GM23248 (cell line): ENCODE results near the gene PEX14. TPM values are rescaled to one million over a fixed set of nuclear protein-coding genes. Genes with fewer than 3 reads are reported as not detected.
A peak's percentile ranks its signal among the peaks of the same experiment; 100 is the strongest.

Experiments used
- DNase-seq: peaks from one replicate; pipeline ENCODE4 v3.0.0-alpha.2; 2015
- H2AFZ ChIP-seq: fragments of 200-600 bp; sonication (generic); 2 replicates; pipeline ENCODE4 v1.6.1; 2016; ENCODE audit warnings: antibody characterized with exemption
- H3F3A ChIP-seq: fragments of 200-600 bp; sonication (generic); 2 replicates; pipeline ENCODE4 v1.6.1; 2016; ENCODE audit warnings: mild to moderate bottlenecking, antibody characterized with exemption, mixed run types; ENCODE audit not compliant: insufficient read depth
- H3K27ac ChIP-seq: fragments of 200-600 bp; sonication (generic); 2 replicates; pipeline ENCODE4 v1.5.1; 2016; ENCODE audit warnings: mild to moderate bottlenecking
- H3K27me3 ChIP-seq: fragments of 200-600 bp; sonication (generic); replicated peaks from 2 replicates; pipeline ENCODE4 v1.6.1; 2016; ENCODE audit warnings: mild to moderate bottlenecking; ENCODE audit not compliant: insufficient read depth
- H3K36me3 ChIP-seq: fragments of 200-600 bp; sonication (generic); 2 replicates; pipeline ENCODE4 v1.6.1; 2016; ENCODE audit warnings: low read depth, mild to moderate bottlenecking
- H3K4me1 ChIP-seq: fragments of 200-600 bp; sonication (generic); 2 replicates; pipeline ENCODE4 v1.6.1; 2016; ENCODE audit warnings: mild to moderate bottlenecking; ENCODE audit not compliant: insufficient read depth
- H3K4me2 ChIP-seq: fragments of 200-600 bp; sonication (generic); one replicate; pipeline ENCODE4 v1.6.1; 2016; ENCODE audit warnings: mild to moderate bottlenecking; ENCODE audit not compliant: unreplicated experiment
- H3K4me3 ChIP-seq: fragments of 200-600 bp; sonication (generic); 2 replicates; pipeline ENCODE4 v1.5.1; 2016; ENCODE audit warnings: mild to moderate bottlenecking
- H3K79me2 ChIP-seq: fragments of 200-600 bp; sonication (generic); 2 replicates; pipeline ENCODE4 v1.6.1; 2016; ENCODE audit warnings: mild to moderate bottlenecking; ENCODE audit not compliant: insufficient read depth
- H3K9ac ChIP-seq: fragments of 200-600 bp; sonication (generic); 2 replicates; pipeline ENCODE4 v1.6.1; 2016; ENCODE audit warnings: mild to moderate bottlenecking
- H3K9me2 ChIP-seq: fragments of 200-600 bp; sonication (generic); 2 replicates; pipeline ENCODE4 v1.6.1; 2016; ENCODE audit warnings: mixed run types, mild to moderate bottlenecking, moderate library complexity; ENCODE audit not compliant: insufficient read depth
- H3K9me3 ChIP-seq: fragments of 200-600 bp; sonication (generic); one replicate; pipeline ENCODE4 v1.6.1; 2017; ENCODE audit warnings: low read depth
- H4K20me1 ChIP-seq: fragments of 200-600 bp; sonication (generic); 2 replicates; pipeline ENCODE4 v1.6.0; 2016; ENCODE audit not compliant: insufficient read depth
- EZH2 ChIP-seq: fragments of 200-600 bp; sonication (generic); IDR thresholded peaks from 2 replicates; pipeline ENCODE4 v1.6.1; 2018; ENCODE audit warnings: antibody characterized with exemption, mild to moderate bottlenecking; ENCODE audit not compliant: insufficient read depth, poor library complexity, severe bottlenecking
- EZH2phosphoT487 ChIP-seq: fragments of 200-600 bp; sonication (generic); IDR thresholded peaks from 2 replicates; pipeline ENCODE4 v1.6.1; 2018; ENCODE audit warnings: antibody characterized with exemption, moderate library complexity, mild to moderate bottlenecking, low read depth; ENCODE audit not compliant: insufficient read depth
- WGBS, 2 experiments: methylation state at CpG; one replicate each; pipeline ENCODE4 v1.1.6; 2015 to 2017; ENCODE audit warnings: low lambda C conversion rate in 2 of 2, low coverage in 1 of 2; ENCODE audit errors: missing lambda C conversion rate in 2 of 2; 5-methylcytosine and 5-hydroxymethylcytosine counted together
- in situ Hi-C: fragments of 300-500 bp; cut with MboI; formaldehyde crosslinking; loops from 2 replicates; pipeline ENCODE4 v1.15.0; 2020
- polyA plus RNA-seq: library from polyadenylated mRNA; unstranded; fragments of >200 nt; fragmentation: Nextera tagmentation; extraction: Ambion mirVana; gene quantifications from 2 replicates; pipeline ENCODE4 v1.2.1, GENCODE V29; 2016
- total RNA-seq: library from RNA; depleted of rRNA; stranded (reverse); fragments of >200 nt; shearing (Covaris generic); gene quantifications from 2 replicates; pipeline ENCODE4 v1.2.3, GENCODE V29; 2014

The PEX14 gene
- total and polyA plus RNA-seq, 2 experiments from 2014 or later = 13.9 to 20.1 TPM

DNA sequence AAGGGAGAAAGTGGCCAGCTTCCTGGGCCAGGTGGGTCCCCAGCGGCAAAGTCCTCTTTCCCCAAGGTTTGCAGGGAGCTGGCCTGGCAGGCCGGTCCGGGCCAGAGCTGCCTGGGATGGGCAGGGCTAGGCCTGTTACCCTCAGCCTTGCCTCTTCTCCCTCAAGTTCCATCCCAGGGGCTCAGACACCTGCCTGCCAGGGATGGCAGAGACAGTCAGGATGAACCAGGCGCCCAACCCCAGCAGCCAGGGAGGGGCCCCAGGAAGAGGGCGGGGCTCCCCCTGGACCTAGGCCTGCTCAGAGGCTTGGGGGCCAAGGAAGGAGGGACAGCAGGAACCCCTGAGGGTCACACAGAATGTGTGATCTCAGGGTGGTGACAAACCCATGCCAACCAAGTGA lies 201.1 kb downstream of the PEX14 start:
- Histone ChIP-seq H3K4me2 (no peak overlapping the region), H3K4me3 (no peak overlapping the region), H4K20me1 (no peaks in the 10 kb centered on the region), H2AFZ (no peak overlapping the region), H3K4me1 (no peaks in the 10 kb centered on the region), H3K79me2 (no peaks in the 10 kb centered on the region), H3K9me2 (no peaks in the 10 kb centered on the region), H3K9ac (no peak overlapping the region), H3F3A (no peaks in the 10 kb centered on the region), H3K36me3 (no peaks in the 10 kb centered on the region), H3K27me3 (no peaks in the 10 kb centered on the region), H3K27ac (no peak overlapping the region), H3K9me3 (no peaks in the 10 kb centered on the region)
- WGBS, 2 experiments = 89 to 98% methylated on average over 4 to 5 of the region's 5 CpGs
- DNase-seq = no peak
- in situ Hi-C loops = no loop called here
- no peak for TF ChIP-seq EZH2
- no peak for TF ChIP-seq EZH2phosphoT487

DNA sequence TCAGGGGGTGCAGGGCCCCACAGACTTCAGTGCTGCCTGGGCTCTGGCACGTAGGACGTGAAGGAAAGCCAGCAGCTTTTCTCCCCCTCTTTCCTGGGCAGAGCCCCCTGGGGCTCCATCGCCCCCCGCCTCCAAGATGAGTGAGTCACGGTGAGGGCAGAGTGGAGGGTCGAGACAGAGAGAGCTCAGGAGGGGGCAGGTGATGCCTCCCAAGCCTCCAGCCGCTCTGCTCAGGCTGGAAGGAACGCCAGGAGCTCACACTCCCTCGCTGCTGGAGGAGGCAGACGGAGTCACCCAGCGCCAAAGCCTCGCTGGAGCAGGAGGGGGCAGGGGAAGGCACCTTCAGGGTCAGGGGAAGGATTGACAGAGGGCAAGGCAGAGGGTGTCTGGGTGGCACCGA lies 202.2 kb downstream of the PEX14 start:
- no peaks in the 10 kb centered on the region for H3K9me3 ChIP-seq

DNA sequence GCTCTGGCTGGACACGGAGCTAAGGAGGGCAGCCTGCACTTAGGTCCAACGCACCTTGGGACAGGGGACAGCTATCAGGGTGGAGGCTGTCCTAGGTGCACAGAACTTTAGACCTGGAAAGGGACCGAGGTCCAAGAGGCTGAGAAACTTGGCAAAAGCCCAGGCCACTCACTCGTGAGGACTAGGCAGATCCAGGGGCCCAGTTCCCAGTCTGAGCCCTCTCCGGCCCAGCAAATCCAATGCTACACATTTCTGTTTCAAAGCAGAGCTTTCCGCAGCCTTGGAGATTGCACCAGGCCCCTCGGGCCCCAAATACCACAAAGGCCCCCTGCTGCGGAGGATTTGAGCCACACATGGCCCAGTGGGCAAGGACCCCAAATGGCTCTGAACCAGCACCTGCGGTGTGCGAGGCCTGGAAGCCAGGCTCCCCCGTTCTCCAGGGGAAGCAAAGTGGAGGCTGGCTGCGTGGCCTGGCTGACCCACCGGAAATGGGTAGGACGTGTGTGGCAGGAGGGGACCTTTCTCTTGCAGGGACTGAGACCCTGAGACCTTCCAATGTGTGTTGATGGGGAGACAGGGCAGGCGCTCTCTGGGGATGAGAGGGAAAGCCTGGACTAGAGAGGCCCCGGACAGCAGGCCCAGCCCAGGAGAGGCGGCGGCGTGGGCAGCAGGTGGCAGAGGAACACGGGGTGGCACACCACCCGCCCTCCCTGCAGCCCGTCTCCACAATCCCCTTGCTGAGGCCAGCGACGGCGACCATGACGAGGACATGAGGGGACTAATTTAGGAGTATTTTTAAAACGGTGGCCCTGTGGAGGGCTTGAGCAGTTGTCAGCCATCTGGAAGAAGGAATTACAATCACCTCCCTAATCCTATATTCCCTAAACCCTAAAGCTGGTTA lies 203.0 kb downstream of the PEX14 start:
- H3K27ac ChIP-seq = no peak overlapping the region
- no peak for TF ChIP-seq EZH2
- no peak for TF ChIP-seq EZH2phosphoT487
- WGBS, 2 experiments = 79% methylated on average over 27 of the region's 27 CpGs
- H3K4me1 ChIP-seq = no peaks in the 10 kb centered on the region
- no peaks in the 10 kb centered on the region for H3K9me2 ChIP-seq
- no peak overlapping the region for H3K9ac ChIP-seq
- no peak overlapping the region for H3K4me3 ChIP-seq
- no peaks in the 10 kb centered on the region for H3K27me3 ChIP-seq
- H3F3A ChIP-seq = no peaks in the 10 kb centered on the region
- no peak overlapping the region for H3K4me2 ChIP-seq
- no peaks in the 10 kb centered on the region for H3K79me2 ChIP-seq
- no peak overlapping the region for H2AFZ ChIP-seq
- H4K20me1 ChIP-seq = no peaks in the 10 kb centered on the region
- H3K9me3 ChIP-seq = no peaks in the 10 kb centered on the region
- in situ Hi-C loops = no loop called here
- peak; percentile 16 for DNase-seq
- H3K36me3 ChIP-seq = no peaks in the 10 kb centered on the region

More for the DNA sequence above, 202.2 kb downstream of the PEX14 start:
- no peak overlapping the region for H3K4me3 ChIP-seq
- H3K79me2 ChIP-seq = no peaks in the 10 kb centered on the region
- no peaks in the 10 kb centered on the region for H4K20me1 ChIP-seq
- in situ Hi-C loops = no loop called here
- no peak overlapping the region for H3K9ac ChIP-seq
- no peaks in the 10 kb centered on the region for H3K9me2 ChIP-seq
- no peak overlapping the region for H3K4me2 ChIP-seq
- no peak overlapping the region for H2AFZ ChIP-seq
- H3K27me3 ChIP-seq = no peaks in the 10 kb centered on the region
- DNase-seq = no peak
- H3F3A ChIP-seq = no peaks in the 10 kb centered on the region
- no peak overlapping the region for H3K27ac ChIP-seq
- H3K4me1 ChIP-seq = no peaks in the 10 kb centered on the region
- no peak for TF ChIP-seq EZH2
- TF ChIP-seq EZH2phosphoT487 = no peak
- no peaks in the 10 kb centered on the region for H3K36me3 ChIP-seq
- WGBS, 2 experiments = 73 to 76% methylated on average over 12 to 13 of the region's 13 CpGs

GRCh38 chr1:10678402-10678801 lies 203.7 kb downstream of the PEX14 start:
- H3K9me3 ChIP-seq = no peaks in the 10 kb centered on the region
- DNase-seq = no peak
- no peak overlapping the region for H3K9ac ChIP-seq
- H3K9me2 ChIP-seq = no peaks in the 10 kb centered on the region
- H3K27ac ChIP-seq = no peak overlapping the region
- no peaks in the 10 kb centered on the region for H3K4me1 ChIP-seq
- no peak for TF ChIP-seq EZH2phosphoT487
- TF ChIP-seq EZH2 = no peak
- no peak overlapping the region for H2AFZ ChIP-seq
- no peaks in the 10 kb centered on the region for H3K79me2 ChIP-seq
- no peaks in the 10 kb centered on the region for H3K27me3 ChIP-seq
- in situ Hi-C loops = no loop called here
- WGBS, 2 experiments = 91 to 97% methylated on average over 16 to 23 of the region's 23 CpGs
- H3K36me3 ChIP-seq = no peaks in the 10 kb centered on the region
- no peak overlapping the region for H3K4me3 ChIP-seq
- no peaks in the 10 kb centered on the region for H4K20me1 ChIP-seq
- H3F3A ChIP-seq = no peaks in the 10 kb centered on the region
- no peak overlapping the region for H3K4me2 ChIP-seq
